ENCODE measurements around the gene SPECC1L.

- TF ChIP-seq CTCF (IDR thresholded peaks at IDR 0.05): no peak
- no peak for TF ChIP-seq EP300 (IDR thresholded peaks at IDR 0.05; ENCODE audit: low read depth)
- TF ChIP-seq POLR2A (IDR thresholded peaks at IDR 0.05): no peak
These were observed 11.8 kb downstream of the SPECC1L start for GRCh38 chr22:24282401-24282800.
